B cell (primary cell): ENCODE results near the gene KATNAL2. TPM values are rescaled to one million over a fixed set of nuclear protein-coding genes. Genes with fewer than 3 reads are reported as not detected.

ENCODE experiments used
- ATAC-seq: fragments of 200-7000 bp; cut with Tn5 transposase; one replicate; pipeline ENCODE4 v1.10.0; 2021; ENCODE audit warnings: low read depth, mild to moderate bottlenecking, moderate number of reproducible peaks, moderate library complexity
- CTCF ChIA-PET: fragments of 350-600 bp; sonication (Branson Sonifier 250); formaldehyde crosslinking; loops from one replicate; lab custom pipeline; 2021; ENCODE audit warnings: antibody characterized with exemption, inconsistent platforms; lab: Charles Lee
- POLR2A ChIA-PET: fragments of 350-600 bp; sonication (Branson Sonifier 250); formaldehyde crosslinking; loops from one replicate; lab custom pipeline; 2021; ENCODE audit warnings: antibody characterized with exemption; lab: Charles Lee
- DNase-seq: peaks from one replicate; pipeline ENCODE4 v3.0.0; 2013
- H2AFZ ChIP-seq: 2 replicates; pipeline ENCODE4 v1.6.1; 2012; ENCODE audit warnings: mild to moderate bottlenecking, low read depth, low read length; ENCODE audit not compliant: insufficient read depth, poor library complexity, severe bottlenecking
- H3K27ac ChIP-seq, 2 donors: 1 replicate in 1 of 2; 2 replicates in 1 of 2; pipeline ENCODE4 v1.5.1; 2012 to 2013; ENCODE audit warnings: low read length in 2 of 2, mild to moderate bottlenecking in 2 of 2, moderate library complexity in 1 of 2
- H3K27me3 ChIP-seq, 4 experiments: fragments of 200-600 bp in 1 of 4; sonication (generic) in 1 of 4; replicated peaks in 1 of 4; 1 replicate in 2 of 4; 2 replicates in 2 of 4; pipeline versions ENCODE4 v1.6.1 to v1.7.0; 2013 to 2016; ENCODE audit warnings: low read length in 3 of 4, mild to moderate bottlenecking in 2 of 4, mixed read lengths in 1 of 4, moderate library complexity in 1 of 4; ENCODE audit not compliant: insufficient read depth in 4 of 4, control insufficient read depth in 3 of 4; ENCODE audit errors: control extremely low read depth in 1 of 4
- H3K36me3 ChIP-seq, 2 experiments: replicated peaks in 1 of 2; 1 replicate in 1 of 2; 2 replicates in 1 of 2; pipeline versions ENCODE4 v1.6.1 to v1.7.1; 2013; ENCODE audit warnings: low read length in 1 of 2; ENCODE audit not compliant: insufficient read depth in 2 of 2, control insufficient read depth in 1 of 2; ENCODE audit errors: control extremely low read depth in 1 of 2, extremely low read depth in 1 of 2
- H3K4me1 ChIP-seq, 2 donors: fragments of 200-600 bp in 1 of 2; sonication (generic) in 1 of 2; 1 replicate in 1 of 2; 2 replicates in 1 of 2; pipeline versions ENCODE4 v1.5.1 to v1.6.1; 2013 to 2017; ENCODE audit warnings: low read length in 2 of 2; ENCODE audit not compliant: control insufficient read depth in 2 of 2, insufficient read depth in 2 of 2
- H3K4me2 ChIP-seq: replicated peaks from 2 replicates; pipeline ENCODE3; 2012; ENCODE audit warnings: mild to moderate bottlenecking, low read depth, low read length; ENCODE audit not compliant: poor library complexity, severe bottlenecking
- H3K4me3 ChIP-seq, 5 experiments: fragments of 200-600 bp in 1 of 5; sonication (generic) in 1 of 5; 1 replicate in 3 of 5; 2 replicates in 2 of 5; pipeline versions ENCODE4 v1.5.1 to v1.7.0; 2011 to 2016; ENCODE audit warnings: low read length in 4 of 5, mild to moderate bottlenecking in 4 of 5, low read depth in 2 of 5, control low read depth in 1 of 5, moderate library complexity in 1 of 5; ENCODE audit not compliant: insufficient read depth in 1 of 5; ENCODE audit errors: control extremely low read depth in 1 of 5, extremely low read depth in 1 of 5
- H3K79me2 ChIP-seq: fragments of 200-600 bp; sonication (generic); one replicate; pipeline ENCODE4 v1.6.0; 2016; ENCODE audit warnings: low read length; ENCODE audit not compliant: control insufficient read depth, insufficient read depth
- H3K9ac ChIP-seq: fragments of 200-600 bp; sonication (generic); 2 replicates; pipeline ENCODE4 v1.6.1; 2017; ENCODE audit warnings: mild to moderate bottlenecking, low read length, moderate library complexity
- H3K9me3 ChIP-seq, 3 donors: one replicate each; pipeline versions ENCODE4 v1.6.1 to v1.7.1; 2013; ENCODE audit warnings: low read length in 2 of 3; ENCODE audit not compliant: control insufficient read depth in 2 of 3, insufficient read depth in 1 of 3; ENCODE audit errors: control extremely low read depth in 1 of 3
- H4K20me1 ChIP-seq: 2 replicates; pipeline ENCODE4 v1.6.0; 2012; ENCODE audit warnings: mild to moderate bottlenecking, low read length; ENCODE audit not compliant: insufficient read depth, control insufficient read depth, poor library complexity, severe bottlenecking
- H3K27ac Mint-ChIP-seq: one replicate; pipeline ENCODE4 v1.8.0; 2021; ENCODE audit warnings: mixed read lengths
- H3K27me3 Mint-ChIP-seq: one replicate; pipeline ENCODE4 v1.8.0; 2021; ENCODE audit warnings: mixed read lengths
- H3K4me1 Mint-ChIP-seq: one replicate; pipeline ENCODE4 v1.8.0; 2021; ENCODE audit warnings: mixed read lengths
- H3K4me3 Mint-ChIP-seq: one replicate; pipeline ENCODE4 v1.8.0; 2021; ENCODE audit warnings: mixed read lengths
- H3K9me3 Mint-ChIP-seq: one replicate; pipeline ENCODE4 v1.8.0; 2022; ENCODE audit warnings: mixed read lengths; ENCODE audit not compliant: insufficient read depth
- CTCF ChIP-seq: fragments of 200-600 bp; IDR thresholded peaks from one replicate; pipeline ENCODE4 v1.8.0; 2022; ENCODE audit warnings: antibody characterized with exemption, mild to moderate bottlenecking
- EZH2 ChIP-seq: IDR thresholded peaks from 2 replicates; pipeline ENCODE4 v1.6.1; 2012; ENCODE audit warnings: borderline replicate concordance, low read depth, mild to moderate bottlenecking, moderate library complexity, low read length; ENCODE audit not compliant: insufficient read depth, poor library complexity, severe bottlenecking
- WGBS: methylation state at CpG from one replicate; pipeline ENCODE4 v1.1.5; 2013; ENCODE audit warnings: missing lambda C conversion rate; ENCODE audit not compliant: insufficient coverage; 5-methylcytosine and 5-hydroxymethylcytosine counted together
- intact Hi-C: fragments of 100-400 bp; cut with micrococcal nuclease; formaldehyde crosslinking; loops from one replicate; pipeline ENCODE4 v1.10.0; 2022
- polyA plus RNA-seq: library from polyadenylated mRNA; depleted of rRNA; stranded (reverse); fragments of >200 nt; gene quantifications from 2 replicates; pipeline ENCODE4 v1.2.3, GENCODE V29; 2012
- total RNA-seq, 2 donors: library from RNA; stranded (reverse); fragments of 120-200 nt in 1 of 2; gene quantifications; 1 replicate in 1 of 2; 2 replicates in 1 of 2; pipeline versions ENCODE4 v1.2.3 to v1.2.4, GENCODE V29; 2013 to 2022

Gene KATNAL2
- total and polyA plus RNA-seq, 2 donors (not counting 1 experiment from before 2014, with no cell fraction given), result 1.3 to 3.1 TPM

- no peak for ATAC-seq
- peaks cover 5% of the 10 kb centered on the region for H3K27me3 Mint-ChIP-seq
- CTCF ChIA-PET, result no interaction called here
Observed at GRCh38 chr18:47035156-47035671, 117.8 kb downstream of the KATNAL2 start, which contains the start of gene ELOA2. Gene ELOA2, minus strand, starts transcription at chr18:47035621. Its CDS starts 357 bp downstream, at chr18:47035264.

More at GRCh38 chr18:47035156-47035671, 117.8 kb downstream of the KATNAL2 start, which contains the start of gene ELOA2:
- Mint-ChIP-seq H3K27ac (no peak within 1 kb of the TSS), H3K9me3 (no peaks in the 10 kb centered on the region), H3K4me3 (no peak within 1 kb of the TSS), H3K4me1 (peaks cover 3% of the 10 kb centered on the region)
- no peak within 1 kb of the TSS for H3K9ac ChIP-seq
- DNase-seq, result no peak
- H3K36me3 ChIP-seq, result no peaks in the 10 kb centered on the region
- no peaks in the 10 kb centered on the region for H3K4me1 ChIP-seq
- WGBS, result 96% methylated on average over 29 of the region's 29 CpGs
- H2AFZ ChIP-seq, result no peak within 1 kb of the TSS
- no peaks in the 10 kb centered on the region for H4K20me1 ChIP-seq
- no peak within 1 kb of the TSS for H3K4me3 ChIP-seq
- no peaks in the 10 kb centered on the region for H3K79me2 ChIP-seq
- H3K4me2 ChIP-seq, result no peak within 1 kb of the TSS
- intact Hi-C loops, result no loop called here
- POLR2A ChIA-PET, result no interaction called here
- H3K27me3 ChIP-seq, result no peaks in the 10 kb centered on the region
- TF ChIP-seq CTCF (no peak), EZH2 (no peak)
- H3K27ac ChIP-seq, result no peak within 1 kb of the TSS
- H3K9me3 ChIP-seq, result peaks cover 0 to 21% (median 0%) of the 10 kb centered on the region in 3 donors
